Fibroblast of skin of left biceps (primary cell): Measurements from ENCODE around the gene CACNB2.

Source experiments
- DNase-seq, 2 experiments: peaks; one replicate each; pipeline ENCODE4 v3.0.0-alpha.2; 2013; ENCODE audit warnings: low read depth in 2 of 2

Gene CACNB2

DNA sequence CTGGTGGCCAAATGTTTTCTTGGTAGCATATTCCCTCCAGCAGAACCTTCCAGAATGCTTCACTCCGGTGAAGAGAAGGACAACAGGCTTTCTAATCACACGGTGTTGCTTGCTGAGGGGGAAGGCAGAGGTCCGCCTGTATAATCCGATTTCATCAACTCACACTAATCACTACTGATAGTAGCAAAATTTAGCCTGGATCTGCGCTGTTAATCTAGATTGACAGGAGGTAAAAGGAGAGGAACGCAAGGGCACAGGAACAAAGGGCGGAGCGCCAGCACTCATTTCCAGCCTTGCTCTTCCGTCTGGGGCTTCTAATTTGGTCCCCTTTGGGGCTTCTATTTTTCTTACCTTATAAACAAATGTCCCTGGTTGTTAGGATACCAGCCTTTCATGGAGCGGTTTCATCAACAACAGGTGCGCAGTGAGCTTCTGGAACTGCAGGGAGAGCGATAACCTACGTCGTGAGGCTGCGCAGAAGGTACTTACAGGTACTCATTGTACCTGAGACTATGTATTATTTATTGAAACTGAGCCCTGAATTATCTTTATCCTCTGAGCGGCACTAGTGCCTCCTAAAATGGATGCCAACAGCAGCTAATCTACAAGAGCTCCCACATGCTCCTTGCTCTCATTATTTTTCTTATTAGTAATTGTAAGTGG lies 150.6 kb downstream of the CACNB2 start:
- no peak for DNase-seq

DNA sequence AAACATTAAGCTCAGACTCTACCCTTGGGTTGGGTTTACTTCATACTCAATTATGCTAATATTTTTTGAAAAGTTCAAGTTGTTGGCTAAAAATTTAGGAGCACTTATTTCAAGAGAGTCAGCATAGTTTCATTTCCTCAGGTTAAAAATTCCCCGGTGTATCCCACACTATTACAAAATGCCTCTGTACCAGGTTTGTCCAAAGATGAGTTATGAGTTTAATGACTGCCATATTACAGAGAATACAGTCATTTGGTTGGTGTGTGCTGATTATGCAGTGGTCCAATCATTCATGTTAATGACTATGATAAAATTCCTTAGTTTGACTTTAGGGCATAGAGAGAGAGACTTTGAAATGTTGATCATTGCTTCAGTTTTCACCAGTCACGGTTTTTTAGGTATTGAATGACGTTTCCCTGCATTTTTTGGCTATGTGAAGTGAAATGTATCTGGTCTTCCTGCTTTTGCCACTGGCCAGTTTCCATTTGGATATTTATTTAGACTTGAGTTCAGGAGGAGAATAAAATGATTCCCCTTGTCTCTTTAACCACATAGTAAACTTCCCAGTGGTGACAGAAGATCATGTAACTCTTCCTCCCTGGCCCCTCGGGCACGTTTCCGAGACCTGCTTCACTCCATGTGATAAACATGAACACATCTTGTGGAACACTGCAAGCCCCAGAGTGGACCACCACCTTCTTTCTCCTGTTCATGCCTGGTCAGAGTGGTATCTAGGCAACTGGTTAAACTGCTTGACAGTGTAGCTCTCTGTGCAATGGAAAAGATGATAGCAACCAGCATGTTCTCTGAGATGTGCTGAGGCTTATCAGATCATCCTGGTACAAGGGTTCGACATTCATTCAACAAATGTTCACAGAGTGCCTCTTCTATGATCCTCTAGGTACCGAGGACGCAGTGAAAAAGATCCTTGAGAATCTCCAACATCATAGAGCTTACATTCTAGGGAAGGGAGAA lies 153.6 kb downstream of the CACNB2 start:
- no peak for DNase-seq

DNA sequence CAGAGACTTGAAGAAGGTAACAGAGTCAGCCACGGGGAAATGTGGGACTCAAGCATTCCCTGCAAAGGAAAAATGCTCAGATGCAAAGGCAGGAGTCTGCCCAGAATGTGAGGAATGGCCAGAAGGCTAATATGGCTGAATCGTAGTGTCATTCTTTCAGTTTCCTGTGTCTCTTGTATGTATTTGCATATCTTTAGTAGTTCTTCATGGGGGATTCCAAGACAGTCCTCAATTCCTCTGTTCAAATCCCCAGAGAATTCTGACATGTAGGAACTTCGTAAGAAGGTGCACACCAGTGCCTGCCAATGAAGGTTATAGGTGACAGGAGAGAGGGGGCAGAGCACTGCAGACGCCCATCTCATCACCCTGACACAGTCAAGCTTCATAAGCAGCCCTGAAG lies 154.4 kb downstream of the CACNB2 start:
- DNase-seq = no peak

DNA sequence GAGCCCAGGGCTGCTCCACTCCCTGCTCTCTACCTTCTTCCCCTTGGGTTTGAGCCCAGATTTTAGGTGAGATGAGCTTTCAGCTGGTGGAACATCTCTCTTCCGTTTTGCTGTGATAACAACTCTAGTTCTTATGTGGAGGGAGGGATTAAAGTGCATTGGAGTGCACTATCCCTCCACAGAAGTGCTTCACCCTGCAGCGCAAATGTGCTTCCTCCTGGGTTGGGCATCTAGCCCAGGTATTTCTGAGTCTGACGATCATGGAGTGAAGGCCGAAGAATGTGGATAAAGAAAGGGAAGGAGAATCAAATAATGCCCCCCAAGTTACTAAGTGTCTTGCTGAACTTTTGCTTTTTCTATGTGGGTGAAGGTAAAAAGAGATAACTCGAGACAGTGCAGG lies 157.4 kb downstream of the CACNB2 start:
- no peak for DNase-seq

DNA sequence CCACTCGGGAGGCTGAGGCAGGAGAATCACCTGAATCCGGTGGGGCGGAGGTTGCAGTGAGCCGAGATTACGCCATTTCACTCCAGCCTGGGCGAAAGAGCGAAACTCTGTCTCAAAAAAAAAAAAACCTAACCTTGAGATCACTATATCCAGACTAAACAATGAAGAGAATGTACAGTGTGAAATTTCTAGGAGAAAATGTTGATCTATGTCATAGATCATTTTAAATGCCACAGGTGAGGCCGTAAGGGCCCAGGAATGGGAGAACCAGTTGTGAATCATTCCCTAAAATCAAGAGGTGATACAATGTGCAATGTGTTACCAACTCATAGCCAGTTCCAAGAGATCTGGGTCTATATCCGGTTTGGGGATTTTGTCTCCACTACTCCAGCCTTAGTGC lies 158.0 kb downstream of the CACNB2 start:
- DNase-seq = no peak

DNA sequence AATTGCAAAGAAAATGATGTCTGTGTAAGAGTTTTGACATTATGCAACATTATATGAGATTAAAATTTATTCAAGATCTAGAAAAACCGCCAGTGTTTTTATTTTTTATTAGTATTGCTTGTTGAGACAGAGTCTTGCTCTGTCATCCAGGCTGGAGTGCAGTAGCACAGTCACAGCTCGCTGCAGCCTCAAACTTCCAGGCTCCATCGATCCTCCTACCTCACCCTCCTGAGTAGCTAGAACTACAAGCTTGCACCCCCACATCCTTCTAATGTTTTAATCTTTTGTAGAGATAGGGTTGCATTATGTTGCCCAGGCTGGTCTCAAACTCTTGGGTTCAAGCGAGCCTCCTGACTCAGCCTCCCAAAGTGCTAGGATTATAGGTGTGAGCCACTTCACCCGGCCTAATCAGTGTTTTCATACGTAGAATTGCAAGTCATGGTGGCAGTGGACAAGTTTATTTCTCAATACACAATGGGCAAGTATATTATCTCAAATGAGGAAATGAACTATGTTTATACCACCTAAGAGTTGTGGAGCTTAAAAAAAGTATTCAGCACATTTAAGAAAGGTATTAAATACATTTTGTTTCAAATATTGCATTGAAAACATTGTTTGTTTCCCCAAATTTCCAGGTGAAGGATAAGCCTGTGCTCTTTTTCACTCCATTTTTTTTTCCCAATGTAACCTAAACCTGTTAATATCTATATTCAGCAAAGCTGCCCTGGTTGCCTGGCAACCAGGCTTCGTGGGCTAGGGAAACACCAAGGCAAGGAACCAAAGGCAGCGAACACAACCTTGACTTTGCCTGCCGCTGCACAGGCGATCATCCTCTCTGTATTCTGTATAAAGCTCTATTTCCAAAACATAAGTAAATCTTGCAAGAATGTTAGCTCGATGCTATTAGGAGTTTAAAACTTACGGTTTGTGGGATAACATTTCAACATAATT lies 163.9 kb downstream of the CACNB2 start:
- no peak for DNase-seq

DNA sequence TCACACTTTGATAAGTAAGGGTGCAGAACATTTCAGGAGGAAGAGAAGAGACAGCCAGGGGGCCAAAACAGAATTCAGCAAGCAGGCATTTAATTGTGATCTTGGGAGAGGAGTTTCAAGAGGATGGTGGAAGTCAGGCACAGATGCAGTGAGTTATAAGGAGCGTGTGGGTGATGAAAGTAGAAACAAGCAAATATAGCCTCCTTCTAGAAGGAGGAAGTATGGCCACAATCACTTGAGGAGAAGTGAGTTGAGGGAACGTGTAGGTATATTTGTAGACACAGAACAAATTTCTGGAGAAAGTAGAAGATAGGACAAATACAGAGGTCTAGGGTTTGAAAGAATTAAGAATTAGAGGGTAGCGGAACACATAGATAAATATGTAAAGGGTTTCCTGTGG lies 165.8 kb downstream of the CACNB2 start:
- no peak for DNase-seq

DNA sequence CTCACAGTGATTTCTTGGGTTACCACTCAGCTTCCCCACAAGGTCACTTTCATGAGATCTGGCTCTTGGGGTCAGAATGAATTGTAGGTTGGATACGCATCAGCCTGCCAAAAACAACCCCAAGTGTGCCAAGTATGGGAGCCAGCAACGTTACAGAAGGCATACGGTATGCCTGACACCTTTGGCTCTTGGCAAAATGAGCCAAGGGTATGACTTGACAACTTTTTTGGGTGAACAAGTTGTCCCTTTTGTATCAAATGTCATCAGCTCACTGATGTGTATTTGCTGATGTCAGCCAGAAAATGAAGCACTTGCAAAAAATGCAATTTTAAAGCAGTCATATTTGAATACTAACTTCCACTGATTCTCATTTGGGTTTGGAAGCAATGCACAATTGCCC lies 168.4 kb downstream of the CACNB2 start:
- DNase-seq = no peak

DNA sequence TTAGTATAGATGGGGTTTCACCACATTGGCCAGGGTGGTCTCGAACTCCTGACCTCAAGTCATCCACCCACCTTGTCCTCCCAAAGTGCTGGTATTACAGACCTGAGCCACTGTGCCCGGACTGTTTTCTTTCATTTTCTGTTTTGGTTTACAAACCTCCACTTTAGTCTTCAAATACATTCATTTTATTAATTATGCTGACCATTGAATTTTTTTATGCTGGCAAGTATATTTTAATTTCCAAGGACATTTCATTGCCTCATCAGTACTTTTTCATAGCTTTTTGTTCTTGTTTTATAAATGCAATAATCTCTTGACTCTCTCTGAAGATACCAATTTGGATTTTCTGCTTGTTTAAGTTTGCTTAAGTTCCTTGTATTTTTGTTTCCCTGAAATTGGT lies 170.5 kb downstream of the CACNB2 start:
- no peak for DNase-seq

DNA sequence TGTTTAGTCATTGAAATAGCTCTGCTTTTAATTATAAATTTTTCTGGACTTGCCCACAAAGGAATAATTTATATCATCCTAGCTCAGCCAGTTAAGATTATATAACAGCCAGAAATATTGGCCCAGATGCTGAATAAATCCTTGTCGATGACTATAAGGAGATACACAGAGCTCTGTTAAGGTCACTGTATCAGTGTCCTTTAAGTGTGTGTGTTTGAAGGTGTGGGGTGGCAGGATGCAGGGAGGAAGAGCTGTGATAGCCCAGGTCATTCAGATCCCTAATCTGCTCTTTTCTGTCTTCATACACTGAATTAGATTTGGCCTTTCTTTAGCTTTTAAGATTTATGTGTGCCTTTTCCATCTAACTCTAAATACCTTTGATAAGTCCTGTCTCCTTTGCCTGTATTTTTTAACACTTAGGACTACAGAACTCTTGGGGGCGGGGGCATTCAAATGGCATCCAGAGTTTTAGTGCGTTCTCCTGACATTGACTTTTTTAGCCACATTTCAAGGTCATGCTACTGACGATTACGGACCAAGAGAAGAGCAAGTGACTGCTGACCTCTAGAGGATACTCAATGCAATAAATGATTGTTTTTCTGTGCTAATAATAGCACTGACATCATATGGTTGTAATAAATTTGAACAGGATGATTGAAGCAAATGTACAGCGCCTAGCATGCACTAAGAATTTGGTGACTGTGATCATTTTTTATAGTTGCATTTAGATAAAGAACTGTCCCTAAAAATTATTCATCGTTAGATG lies 172.3 kb downstream of the CACNB2 start:
- no peak for DNase-seq

DNA sequence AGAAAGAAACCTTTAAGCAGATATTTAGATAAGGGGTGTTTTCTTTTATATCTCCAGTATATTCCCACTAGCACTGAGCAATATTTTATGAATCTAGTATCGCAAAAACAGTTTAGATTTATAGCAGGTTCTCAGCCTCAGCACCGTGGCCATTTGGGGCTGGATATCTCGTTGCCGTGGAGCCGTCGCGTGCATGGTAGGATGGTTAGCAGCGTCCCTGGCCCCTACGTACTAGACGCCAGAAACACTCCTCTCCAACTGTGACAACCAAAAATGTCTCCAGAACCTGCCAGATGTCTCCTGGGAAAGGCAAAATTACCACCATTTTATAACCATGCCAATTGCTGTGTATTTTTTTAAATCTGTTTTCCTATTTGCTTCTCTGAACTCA lies 172.9 kb downstream of the CACNB2 start:
- DNase-seq = no peak

DNA sequence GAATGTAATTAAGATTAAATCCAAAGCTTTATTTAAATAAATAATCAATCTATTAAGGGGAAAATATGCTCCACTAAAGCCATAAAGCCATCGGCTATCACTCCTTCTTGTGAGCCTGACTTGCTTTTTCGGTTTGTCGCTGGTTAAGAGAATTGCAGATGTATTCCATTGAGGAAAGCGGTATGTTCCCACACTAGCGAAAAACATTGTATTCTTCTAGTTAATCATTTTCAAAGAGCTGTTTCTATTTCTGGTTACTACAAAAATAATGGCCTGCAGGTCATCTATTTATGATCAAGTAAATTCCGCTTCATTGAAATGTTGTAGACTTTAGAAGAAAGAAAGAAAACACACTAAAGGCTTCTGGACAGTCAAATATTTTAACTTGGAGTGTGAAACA lies 173.4 kb downstream of the CACNB2 start:
- DNase-seq = no peak

DNA sequence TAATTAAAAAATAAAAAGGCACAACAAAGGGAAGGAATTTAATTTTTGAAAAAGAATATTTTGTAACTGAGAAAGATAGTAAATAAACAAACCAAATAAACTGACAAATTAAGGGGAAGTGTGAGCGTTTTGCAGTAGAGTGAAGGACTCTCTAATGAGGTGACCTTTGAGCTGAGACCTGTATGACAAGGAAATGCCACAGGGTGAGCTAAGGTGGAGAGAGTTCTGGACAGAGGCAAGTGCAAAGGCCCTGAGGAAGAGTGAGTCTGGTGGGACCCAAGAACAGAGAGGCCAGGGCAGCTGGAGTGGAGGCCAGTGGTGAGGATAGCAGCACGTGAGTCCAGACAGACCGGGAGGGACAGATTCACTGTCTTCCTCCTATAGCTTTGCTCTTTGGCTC lies 179.4 kb downstream of the CACNB2 start:
- no peak for DNase-seq

DNA sequence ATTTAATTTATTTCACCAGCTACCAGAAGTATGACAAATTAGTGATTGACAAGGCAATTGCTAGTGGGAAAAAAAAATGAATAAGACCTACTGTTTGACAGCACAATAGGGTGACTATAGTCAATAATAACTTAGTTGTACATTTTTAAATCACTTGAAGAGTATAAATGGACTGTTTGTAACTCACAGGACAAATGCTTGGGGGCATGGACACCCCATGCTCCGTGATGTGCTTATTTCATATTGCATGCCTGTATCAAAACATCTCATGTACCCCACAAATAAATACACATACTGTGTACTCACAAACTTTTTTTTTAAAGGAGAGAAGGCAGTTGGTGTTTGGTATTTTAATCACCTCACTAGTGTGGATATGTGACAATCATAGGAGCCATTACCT lies 181.1 kb downstream of the CACNB2 start:
- no peak for DNase-seq

DNA sequence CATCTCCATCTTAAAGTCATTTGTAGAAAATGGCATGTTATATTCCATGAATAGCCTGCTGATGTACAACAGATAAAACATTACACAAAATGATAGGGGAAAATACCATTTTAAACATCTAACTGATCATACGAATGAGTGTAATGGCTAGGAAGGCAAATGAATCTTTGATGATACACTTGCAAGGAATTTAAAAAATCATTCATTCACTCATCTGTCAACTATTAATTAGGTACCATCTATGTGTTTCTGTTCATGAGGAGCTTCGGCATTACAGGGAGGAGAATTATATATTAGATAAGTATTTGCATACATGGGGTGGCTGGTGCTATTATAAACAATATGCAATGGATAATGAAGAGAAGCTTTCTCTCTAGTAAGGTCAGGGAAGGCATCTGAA lies 183.7 kb downstream of the CACNB2 start:
- DNase-seq = no peak

DNA sequence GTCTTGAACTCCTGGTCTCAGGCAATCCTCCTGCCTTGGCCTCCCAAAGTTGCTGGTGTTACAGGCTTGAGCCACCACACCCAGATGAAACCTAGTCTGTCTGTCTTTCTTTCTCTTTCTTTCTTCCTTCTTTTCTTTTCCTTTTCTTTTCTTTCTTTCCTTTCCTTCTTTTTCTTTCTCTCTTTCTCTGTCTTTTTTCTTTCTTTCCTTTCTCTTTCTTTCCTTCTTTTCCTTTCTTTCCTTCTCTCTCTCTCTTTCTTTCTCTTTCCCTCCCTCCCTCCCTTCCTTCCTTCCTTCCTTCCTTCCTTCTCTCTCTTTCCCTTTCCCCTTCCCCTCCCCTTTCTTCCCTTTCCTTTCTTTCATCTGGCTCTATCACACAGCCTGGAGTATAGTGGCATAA lies 185.2 kb downstream of the CACNB2 start:
- DNase-seq = no peak

DNA sequence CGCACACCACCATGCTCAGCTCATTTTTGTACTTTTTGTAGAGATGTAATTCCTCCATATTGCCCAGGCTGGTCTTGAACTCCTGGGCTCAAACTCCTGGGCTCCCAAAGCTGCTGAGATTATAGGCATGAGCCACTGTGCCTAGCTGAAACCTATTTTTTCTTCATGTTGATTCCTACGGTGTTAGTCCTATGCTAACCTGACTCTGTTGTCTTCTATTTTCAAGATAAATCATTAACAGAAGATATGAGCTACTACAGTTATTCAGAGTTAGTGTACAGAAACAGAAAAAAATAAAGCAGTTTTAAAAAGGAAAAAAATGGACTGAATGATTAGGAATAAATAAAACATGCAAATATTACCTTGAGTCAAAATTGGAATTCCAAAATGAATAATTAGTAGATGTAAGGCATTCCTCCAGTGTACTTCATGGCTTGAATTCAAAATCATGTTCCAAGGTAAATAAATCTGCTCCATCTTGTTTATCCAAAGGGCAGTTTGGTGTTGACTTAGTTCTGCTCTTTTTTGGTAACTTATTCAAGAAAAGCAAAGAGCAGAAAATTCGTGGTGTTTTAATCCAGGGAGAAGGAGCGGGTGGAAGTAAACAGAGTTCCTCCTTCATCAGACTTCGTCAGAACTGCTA lies 185.8 kb downstream of the CACNB2 start:
- DNase-seq = no peak

DNA sequence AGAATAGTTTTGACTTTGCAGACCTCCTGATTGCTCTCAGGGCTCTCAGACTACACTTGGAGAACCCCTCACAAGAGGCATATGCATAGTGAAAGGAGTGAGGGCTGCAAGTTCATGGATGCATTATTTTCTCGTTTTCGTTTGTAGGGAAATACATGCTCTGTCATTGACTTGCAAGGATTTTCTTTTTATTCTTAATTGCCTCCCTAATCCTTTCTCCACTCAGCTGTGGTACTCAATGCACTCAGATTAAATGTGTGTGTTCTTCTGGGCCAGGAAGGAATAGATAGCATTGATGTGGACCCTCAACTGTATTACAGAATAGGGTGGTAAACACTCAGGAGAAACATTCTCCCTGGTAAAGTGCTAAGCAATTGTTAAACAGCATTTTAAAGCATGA lies 188.7 kb downstream of the CACNB2 start:
- no peak for DNase-seq

DNA sequence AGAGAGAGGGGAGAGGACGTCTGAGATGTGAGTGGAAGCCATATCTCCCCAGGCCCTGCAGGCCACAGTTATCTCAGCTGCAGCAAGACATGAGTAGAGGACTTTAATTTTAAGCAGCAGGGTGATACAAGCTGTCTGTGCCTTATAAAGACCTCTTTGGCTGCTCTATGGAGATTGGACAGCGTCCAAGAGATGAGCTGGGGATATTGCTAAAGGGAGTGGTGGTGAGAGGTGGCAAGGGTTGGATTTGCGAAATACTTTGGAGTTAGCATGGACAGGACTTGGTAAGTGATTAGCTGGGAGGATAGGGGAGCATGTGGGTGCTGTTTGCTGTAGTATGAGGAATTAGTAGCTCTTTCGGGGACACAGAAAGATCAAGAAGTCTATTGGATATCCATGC lies 191.8 kb downstream of the CACNB2 start:
- DNase-seq = no peak

DNA sequence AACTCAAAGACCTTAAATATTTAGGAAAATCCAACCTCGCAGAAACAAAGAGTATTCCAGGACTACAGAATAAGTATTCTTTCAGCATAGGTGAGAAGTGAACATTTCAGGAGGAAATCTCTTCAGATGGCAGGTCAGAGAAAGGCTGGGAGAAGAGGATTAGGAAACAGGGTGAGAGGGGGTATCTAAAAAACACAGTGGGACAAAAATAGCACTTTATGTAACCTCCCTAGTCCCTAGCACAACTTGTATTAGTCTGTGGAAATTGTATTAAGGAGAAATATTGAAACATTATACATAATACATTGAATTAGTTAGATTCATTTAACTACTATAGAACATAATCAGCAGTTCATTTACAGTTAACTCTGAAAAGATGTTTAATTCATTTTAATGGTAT lies 192.3 kb downstream of the CACNB2 start:
- no peak for DNase-seq

DNA sequence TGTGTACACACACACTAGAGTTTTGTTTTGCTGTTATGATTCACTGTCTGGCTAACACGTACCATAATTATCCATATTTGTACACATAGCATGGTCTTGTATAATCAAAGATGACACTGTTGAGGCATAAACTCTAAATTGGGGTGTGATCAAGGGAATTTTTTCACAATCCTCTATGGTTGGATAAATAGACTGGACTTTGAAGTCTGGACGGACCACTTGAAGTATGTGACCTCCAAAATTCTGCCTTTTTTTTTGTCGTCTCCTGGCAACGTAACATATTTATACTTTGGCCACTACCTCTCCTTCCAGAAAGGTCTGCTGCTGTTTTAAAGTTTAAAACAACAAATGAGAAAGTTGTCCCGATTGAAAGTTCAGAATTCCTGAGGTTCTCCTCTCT lies 193.4 kb downstream of the CACNB2 start:
- no peak for DNase-seq
